SK-N-MC (cell line): ENCODE results near the gene HSPA4.

Source experiments
- EZH2 ChIP-seq: fragments of 200-600 bp; sonication (generic); IDR thresholded peaks from one replicate; pipeline ENCODE4 v1.6.1; 2017; ENCODE audit warnings: antibody characterized with exemption
- POLR2AphosphoS5 ChIP-seq: IDR thresholded peaks from 2 replicates; pipeline ENCODE4 v1.6.1; 2012; ENCODE audit warnings: mild to moderate bottlenecking, low read depth, low read length, borderline replicate concordance

DNA sequence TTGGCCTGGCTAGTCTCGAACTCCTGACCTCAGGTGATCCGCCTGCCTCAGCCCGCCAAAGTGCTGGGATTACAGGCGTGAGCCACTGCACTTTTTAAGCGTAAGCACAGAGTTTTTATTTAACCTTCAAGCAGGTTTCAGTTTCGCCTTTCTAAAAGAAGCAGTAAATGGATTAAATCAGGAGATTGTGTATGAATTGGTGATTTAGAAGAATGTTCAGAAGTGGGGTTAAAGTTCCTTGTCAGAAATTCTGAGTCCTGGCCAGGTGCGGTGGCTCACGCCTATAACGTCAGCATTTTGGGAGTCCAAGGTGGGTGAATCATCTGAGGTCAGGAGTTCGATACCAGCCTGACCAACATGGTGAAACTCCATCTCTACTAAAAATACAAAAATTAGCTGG is 12.2 kb downstream of the HSPA4 start:
- no peak for TF ChIP-seq EZH2
- no peak for TF ChIP-seq POLR2AphosphoS5
